H9 (cell line): ENCODE data around the gene ANGPTL1. TPM values are rescaled to one million over a fixed set of nuclear protein-coding genes. Genes with fewer than 3 reads are reported as not detected.

Experiments
- DNase-seq: peaks from one replicate; pipeline ENCODE4 v3.0.0-alpha.2; 2017
- H2AFZ ChIP-seq: one replicate; pipeline ENCODE4 v1.6.1; 2013; ENCODE audit warnings: mild to moderate bottlenecking, low read length, control low read depth, moderate library complexity
- H2AK5ac ChIP-seq: 2 replicates; pipeline ENCODE4 v1.6.1; 2013; ENCODE audit warnings: low read length, control low read depth, mixed read lengths; ENCODE audit not compliant: insufficient read length
- H2BK120ac ChIP-seq: one replicate; pipeline ENCODE4 v1.6.1; 2013; ENCODE audit warnings: low read depth, mild to moderate bottlenecking, low read length, control low read depth, inconsistent platforms; ENCODE audit not compliant: poor library complexity, severe bottlenecking
- H2BK12ac ChIP-seq: 2 replicates; pipeline ENCODE4 v1.6.1; 2013; ENCODE audit warnings: low read length, control low read depth, mixed read lengths, low read depth; ENCODE audit not compliant: insufficient read length
- H2BK15ac ChIP-seq: 2 replicates; pipeline ENCODE4 v1.6.1; 2013; ENCODE audit warnings: low read depth, low read length, control low read depth
- H2BK20ac ChIP-seq: one replicate; pipeline ENCODE4 v1.6.1; 2013; ENCODE audit warnings: low read depth, mild to moderate bottlenecking, low read length, control low read depth, inconsistent platforms; ENCODE audit not compliant: poor library complexity, severe bottlenecking
- H2BK5ac ChIP-seq: 2 replicates; pipeline ENCODE4 v1.6.1; 2013; ENCODE audit warnings: low read length, control low read depth, mixed read lengths; ENCODE audit not compliant: insufficient read length
- H3K14ac ChIP-seq: 2 replicates; pipeline ENCODE4 v1.6.1; 2013; ENCODE audit warnings: low read length, control low read depth; ENCODE audit not compliant: insufficient read depth
- H3K18ac ChIP-seq: 2 replicates; pipeline ENCODE4 v1.6.1; 2013; ENCODE audit warnings: low read depth, mild to moderate bottlenecking, mixed read lengths, low read length, control low read depth; ENCODE audit not compliant: insufficient read length
- H3K23ac ChIP-seq: 2 replicates; pipeline ENCODE4 v1.6.1; 2013; ENCODE audit warnings: low read length, control low read depth, mixed read lengths, low read depth; ENCODE audit not compliant: insufficient read length
- H3K23me2 ChIP-seq: 2 replicates; pipeline ENCODE4 v1.6.1; 2013; ENCODE audit warnings: low read depth, mild to moderate bottlenecking, mixed read lengths, low read length, control low read depth; ENCODE audit not compliant: insufficient read length, poor library complexity, severe bottlenecking
- H3K27ac ChIP-seq: 2 replicates; pipeline ENCODE4 v1.5.1; 2013; ENCODE audit warnings: low read length, control low read depth, mixed read lengths, low read depth; ENCODE audit not compliant: insufficient read length
- H3K27me3 ChIP-seq: 2 replicates; pipeline ENCODE4 v1.6.1; 2013; ENCODE audit warnings: low read length, control low read depth, inconsistent platforms; ENCODE audit not compliant: insufficient read depth
- H3K4ac ChIP-seq: 2 replicates; pipeline ENCODE4 v1.6.1; 2013; ENCODE audit warnings: low read depth, mild to moderate bottlenecking, control low read depth, inconsistent platforms, low read length, moderate library complexity
- H3K4me1 ChIP-seq: 2 replicates; pipeline ENCODE4 v1.6.1; 2013; ENCODE audit warnings: low read length, control low read depth, inconsistent platforms; ENCODE audit not compliant: insufficient read depth
- H3K4me2 ChIP-seq: 2 replicates; pipeline ENCODE4 v1.6.1; 2013; ENCODE audit warnings: low read length, control low read depth, mixed read lengths; ENCODE audit not compliant: insufficient read length, insufficient read depth
- H3K56ac ChIP-seq: 2 replicates; pipeline ENCODE4 v1.6.1; 2013; ENCODE audit warnings: low read depth, mild to moderate bottlenecking, mixed read lengths, low read length, control low read depth; ENCODE audit not compliant: insufficient read length
- H3K79me1 ChIP-seq: 2 replicates; pipeline ENCODE4 v1.6.1; 2013; ENCODE audit warnings: low read depth, mild to moderate bottlenecking, moderate library complexity, low read length, control low read depth, inconsistent platforms; ENCODE audit not compliant: insufficient read depth, poor library complexity, severe bottlenecking
- H3K79me2 ChIP-seq: 2 replicates; pipeline ENCODE4 v1.6.1; 2013; ENCODE audit warnings: low read length, control low read depth, inconsistent platforms; ENCODE audit not compliant: insufficient read depth
- H3K9ac ChIP-seq: 2 replicates; pipeline ENCODE4 v1.6.1; 2013; ENCODE audit warnings: low read length, control low read depth, mixed read lengths; ENCODE audit not compliant: insufficient read length; ENCODE audit errors: extremely low read depth
- H3K9me3 ChIP-seq: one replicate; pipeline ENCODE4 v1.6.1; 2013; ENCODE audit warnings: low read depth, low read length, inconsistent platforms; ENCODE audit not compliant: control insufficient read depth
- H3T11ph ChIP-seq: one replicate; pipeline ENCODE4 v1.6.1; 2013; ENCODE audit warnings: mild to moderate bottlenecking, low read length, control low read depth, inconsistent platforms
- H4K20me1 ChIP-seq: one replicate; pipeline ENCODE4 v1.6.1; 2013; ENCODE audit not compliant: control insufficient read depth, insufficient read length, insufficient read depth
- H4K5ac ChIP-seq: 2 replicates; pipeline ENCODE4 v1.6.1; 2013; ENCODE audit warnings: low read depth, mild to moderate bottlenecking, mixed read lengths, low read length, control low read depth; ENCODE audit not compliant: insufficient read length
- H4K8ac ChIP-seq: replicated peaks from 2 replicates; pipeline ENCODE4 v1.6.1; 2013; ENCODE audit warnings: low read length, control low read depth, mixed read lengths, low read depth; ENCODE audit not compliant: insufficient read length
- H4K91ac ChIP-seq: 2 replicates; pipeline ENCODE4 v1.6.1; 2013; ENCODE audit warnings: low read depth, mild to moderate bottlenecking, moderate library complexity, mixed read lengths, low read length, control low read depth; ENCODE audit not compliant: insufficient read length
- H3K27ac Mint-ChIP-seq, 3 experiments: 2 replicates in 2 of 3; 3 replicates in 1 of 3; pipeline ENCODE4 v1.8.0; 2020 to 2021; ENCODE audit warnings: mixed read lengths in 3 of 3, mild to moderate bottlenecking in 1 of 3, moderate library complexity in 1 of 3
- H3K27me3 Mint-ChIP-seq: 2 replicates; pipeline ENCODE4 v1.8.0; 2021; ENCODE audit warnings: low read depth, mild to moderate bottlenecking, moderate library complexity, mixed read lengths
- H3K36me3 Mint-ChIP-seq, 3 experiments: 2 replicates in 2 of 3; 3 replicates in 1 of 3; pipeline ENCODE4 v1.8.0; 2020 to 2021; ENCODE audit warnings: low read depth in 3 of 3, mixed read lengths in 3 of 3; ENCODE audit not compliant: insufficient read depth in 1 of 3
- H3K4me1 Mint-ChIP-seq, 2 experiments: 2 replicates each; pipeline ENCODE4 v1.8.0; 2020; ENCODE audit warnings: mixed read lengths in 2 of 2
- H3K4me3 Mint-ChIP-seq, 2 experiments: 2 replicates in 1 of 2; 3 replicates in 1 of 2; pipeline ENCODE4 v1.8.0; 2020 to 2021; ENCODE audit warnings: mild to moderate bottlenecking in 2 of 2, mixed read lengths in 2 of 2, moderate library complexity in 1 of 2
- H3K9me3 Mint-ChIP-seq, 2 experiments: 2 replicates in 1 of 2; 3 replicates in 1 of 2; pipeline ENCODE4 v1.8.0; 2020; ENCODE audit warnings: mild to moderate bottlenecking in 2 of 2, mixed read lengths in 2 of 2, moderate library complexity in 1 of 2
- WGBS: extraction: QIAGEN DNeasy Blood & Tissue Kit; methylation state at CpG from one replicate; pipeline ENCODE4 v1.1.7; 2013; ENCODE audit warnings: missing lambda C conversion rate, low lambda C conversion rate, mixed read lengths; ENCODE audit not compliant: insufficient read length; ENCODE audit errors: extremely low coverage; 5-methylcytosine and 5-hydroxymethylcytosine counted together
- total RNA-seq: library from RNA; stranded (reverse); gene quantifications from 2 replicates; pipeline ENCODE4 v1.2.1, GENCODE V29; 2021
- TF ChIP-seq, protein P1 (sequence below): fragments of 200-600 bp; sonication (generic); conservative IDR thresholded peaks from 3 replicates; pipeline ENCODE4 v1.8.0; 2021; ENCODE audit warnings: antibody characterized with exemption, mild to moderate bottlenecking

The ANGPTL1 gene
- total RNA-seq, 1 experiment from 2014 or later: not detected

DNA sequence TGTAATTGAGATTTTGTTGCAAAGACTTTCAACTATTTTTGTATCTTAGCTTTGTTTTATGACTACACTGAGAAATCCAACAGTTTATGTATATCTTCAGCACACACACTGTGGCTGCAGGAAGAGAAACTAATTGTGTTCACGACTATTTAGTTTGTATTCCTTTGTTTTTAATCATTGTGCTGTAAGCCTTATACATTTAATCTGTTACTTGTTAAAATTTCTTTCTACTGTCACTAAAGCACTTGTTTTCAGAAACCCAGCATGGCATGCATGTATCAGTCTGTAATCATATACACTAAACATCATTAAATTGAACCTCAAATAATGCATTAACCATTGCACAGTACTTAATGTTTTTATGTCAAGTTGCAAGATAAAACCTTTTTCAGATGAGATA lies 656 bp downstream of the ANGPTL1 start:
- H4K5ac ChIP-seq: no peak overlapping the region
- no peak overlapping the region for H3K56ac ChIP-seq
- no peak overlapping the region for H3K4ac ChIP-seq
- Mint-ChIP-seq H3K36me3 (no peaks in the 10 kb centered on the region), H3K9me3 (no peaks in the 10 kb centered on the region), H3K27me3 (no peaks in the 10 kb centered on the region), H3K4me1 (peaks cover 21 to 26% of the 10 kb centered on the region in 2 experiments), H3K4me3 (no peak overlapping the region), H3K27ac (no peak overlapping the region; a peak in 1 of 7 replicates)
- H4K20me1 ChIP-seq: no peaks in the 10 kb centered on the region
- no peak overlapping the region for H2BK15ac ChIP-seq
- no peak overlapping the region for H3K4me2 ChIP-seq
- no peaks in the 10 kb centered on the region for H3K9me3 ChIP-seq
- H3T11ph ChIP-seq: no peak overlapping the region
- no peak overlapping the region for H4K91ac ChIP-seq
- H4K8ac ChIP-seq: no peak overlapping the region
- no peaks in the 10 kb centered on the region for H3K79me1 ChIP-seq
- no peaks in the 10 kb centered on the region for H3K79me2 ChIP-seq
- no peaks in the 10 kb centered on the region for H3K4me1 ChIP-seq
- no peak overlapping the region for H3K27ac ChIP-seq
- no peak overlapping the region for H3K18ac ChIP-seq
- no peak overlapping the region for H3K23ac ChIP-seq
- WGBS: no CpG with 5 or more reads among the region's 1 CpG
- TF ChIP-seq, protein P1, sequence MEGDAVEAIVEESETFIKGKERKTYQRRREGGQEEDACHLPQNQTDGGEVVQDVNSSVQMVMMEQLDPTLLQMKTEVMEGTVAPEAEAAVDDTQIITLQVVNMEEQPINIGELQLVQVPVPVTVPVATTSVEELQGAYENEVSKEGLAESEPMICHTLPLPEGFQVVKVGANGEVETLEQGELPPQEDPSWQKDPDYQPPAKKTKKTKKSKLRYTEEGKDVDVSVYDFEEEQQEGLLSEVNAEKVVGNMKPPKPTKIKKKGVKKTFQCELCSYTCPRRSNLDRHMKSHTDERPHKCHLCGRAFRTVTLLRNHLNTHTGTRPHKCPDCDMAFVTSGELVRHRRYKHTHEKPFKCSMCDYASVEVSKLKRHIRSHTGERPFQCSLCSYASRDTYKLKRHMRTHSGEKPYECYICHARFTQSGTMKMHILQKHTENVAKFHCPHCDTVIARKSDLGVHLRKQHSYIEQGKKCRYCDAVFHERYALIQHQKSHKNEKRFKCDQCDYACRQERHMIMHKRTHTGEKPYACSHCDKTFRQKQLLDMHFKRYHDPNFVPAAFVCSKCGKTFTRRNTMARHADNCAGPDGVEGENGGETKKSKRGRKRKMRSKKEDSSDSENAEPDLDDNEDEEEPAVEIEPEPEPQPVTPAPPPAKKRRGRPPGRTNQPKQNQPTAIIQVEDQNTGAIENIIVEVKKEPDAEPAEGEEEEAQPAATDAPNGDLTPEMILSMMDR: no peak
- no peak overlapping the region for H3K14ac ChIP-seq
- no peak overlapping the region for H2BK120ac ChIP-seq
- H2AFZ ChIP-seq: no peak overlapping the region
- H2BK12ac ChIP-seq: no peak overlapping the region
- H3K9ac ChIP-seq: no peak overlapping the region
- H3K27me3 ChIP-seq: no peaks in the 10 kb centered on the region
- no peaks in the 10 kb centered on the region for H3K23me2 ChIP-seq
- no peak for DNase-seq
- H2AK5ac ChIP-seq: no peak overlapping the region
- H2BK20ac ChIP-seq: no peak overlapping the region
- no peak overlapping the region for H2BK5ac ChIP-seq
